Measurements from ENCODE around the gene ERN1.

DNA sequence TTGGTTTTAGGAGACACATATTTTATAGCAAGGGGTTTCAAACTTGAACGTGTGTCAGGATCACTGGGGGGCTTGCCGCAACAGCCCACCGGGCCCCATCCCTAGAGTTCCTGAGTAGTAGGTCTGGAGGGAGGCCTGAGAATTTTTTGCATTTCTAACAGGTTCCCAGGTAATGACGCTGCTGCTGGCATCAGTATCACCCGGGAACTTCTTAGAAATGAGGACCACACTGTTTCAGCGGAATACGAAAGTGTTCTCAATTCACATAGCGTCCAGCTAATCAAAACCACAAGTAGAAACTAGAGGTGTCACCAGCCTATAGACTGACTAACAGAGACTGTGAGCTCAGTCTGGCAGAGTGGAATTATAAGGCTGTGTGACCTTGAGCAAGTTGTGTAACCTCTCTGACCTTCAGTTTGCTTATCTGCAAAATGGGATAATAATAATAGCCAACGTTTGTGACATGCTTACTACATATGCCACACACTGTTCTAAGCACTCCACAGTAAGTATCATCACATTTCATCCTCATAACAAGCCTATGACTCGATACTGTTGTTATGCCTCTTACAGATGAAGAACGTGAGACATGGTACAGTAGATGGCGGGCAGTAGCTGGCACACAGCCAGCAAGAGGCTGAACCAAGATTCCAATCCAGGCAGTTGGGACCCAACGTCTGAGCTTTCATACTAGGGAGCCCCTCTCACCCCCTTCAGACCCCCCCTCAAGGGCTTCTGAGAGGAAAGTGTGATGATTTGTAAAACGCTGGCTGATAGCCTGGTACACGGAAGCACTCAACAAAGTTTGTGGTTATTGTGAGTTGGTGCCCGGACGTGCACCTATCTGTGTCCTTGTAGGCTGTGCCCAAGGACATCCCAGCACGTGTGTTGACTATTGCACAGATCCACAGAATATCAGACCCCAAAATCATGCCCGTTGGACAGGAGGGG is 104.9 kb downstream of the ERN1 start:
- TF ChIP-seq CTCF (conservative IDR thresholded peaks at IDR 0.05; ENCODE audit: low read depth, low read length) (no peak), EZH2 (IDR thresholded peaks at IDR 0.05; ENCODE audit: borderline replicate concordance, low read depth, low read length, poor library complexity, severe bottlenecking) (no peak)
